Smooth muscle cell (in vitro differentiated cells): ENCODE results near the gene GP9. TPM values are rescaled to one million over a fixed set of nuclear protein-coding genes. Genes with fewer than 3 reads are reported as not detected.

Experiments
- DNase-seq: peaks from one replicate; lab custom pipeline; 2025; ENCODE audit not compliant: unreplicated experiment; lab: John Stamatoyannopoulos, UW
- H2AFZ ChIP-seq: fragments of 200-600 bp; sonication (generic); 2 replicates; pipeline ENCODE4 v1.6.0; 2016; ENCODE audit warnings: antibody characterized with exemption, low read depth, mild to moderate bottlenecking
- H3F3A ChIP-seq: fragments of 200-600 bp; sonication (generic); 2 replicates; pipeline ENCODE4 v1.6.0; 2017; ENCODE audit warnings: antibody characterized with exemption, low read depth
- H3K27ac ChIP-seq: fragments of 200-600 bp; sonication (generic); 2 replicates; pipeline ENCODE4 v1.5.1; 2016; ENCODE audit warnings: low read depth, mild to moderate bottlenecking
- H3K27me3 ChIP-seq: fragments of 200-600 bp; sonication (generic); 2 replicates; pipeline ENCODE4 v1.6.1; 2016; ENCODE audit warnings: low read depth, mild to moderate bottlenecking
- H3K36me3 ChIP-seq: fragments of 200-600 bp; sonication (generic); 2 replicates; pipeline ENCODE4 v1.5.1; 2016; ENCODE audit warnings: low read depth
- H3K4me1 ChIP-seq: fragments of 200-600 bp; sonication (generic); 2 replicates; pipeline ENCODE4 v1.5.1; 2016; ENCODE audit warnings: low read depth
- H3K4me2 ChIP-seq: fragments of 200-600 bp; sonication (generic); 2 replicates; pipeline ENCODE4 v1.6.0; 2016; ENCODE audit warnings: mild to moderate bottlenecking
- H3K4me3 ChIP-seq: fragments of 200-600 bp; sonication (generic); 2 replicates; pipeline ENCODE4 v1.5.1; 2016; ENCODE audit warnings: mild to moderate bottlenecking
- H3K79me2 ChIP-seq: fragments of 200-600 bp; sonication (generic); 2 replicates; pipeline ENCODE4 v1.6.0; 2016; ENCODE audit warnings: low read depth, mild to moderate bottlenecking
- H3K9ac ChIP-seq: fragments of 200-600 bp; sonication (generic); 2 replicates; pipeline ENCODE4 v1.6.0; 2016; ENCODE audit warnings: low read depth
- H3K9me3 ChIP-seq: fragments of 200-600 bp; sonication (generic); replicated peaks from 2 replicates; pipeline ENCODE4 v1.5.1; 2016; ENCODE audit warnings: low read depth
- H4K20me1 ChIP-seq: fragments of 200-600 bp; sonication (generic); 2 replicates; pipeline ENCODE4 v1.6.0; 2016; ENCODE audit warnings: low read depth
- CTCF ChIP-seq: fragments of 200-600 bp; sonication (generic); IDR thresholded peaks from 2 replicates; pipeline ENCODE4 v1.5.1; 2017; ENCODE audit warnings: borderline replicate concordance, mild to moderate bottlenecking, antibody characterized with exemption; ENCODE audit not compliant: insufficient read depth, poor library complexity, severe bottlenecking
- WGBS: methylation state at CpG from one replicate; pipeline ENCODE4 v1.1.7; 2016; ENCODE audit warnings: low lambda C conversion rate; 5-methylcytosine and 5-hydroxymethylcytosine counted together
- polyA plus RNA-seq: library from polyadenylated mRNA; unstranded; fragments of >200 nt; fragmentation: Nextera tagmentation; extraction: Ambion mirVana; gene quantifications from 2 replicates; pipeline ENCODE4 v1.2.1, GENCODE V29; 2016
- total RNA-seq: library from RNA; depleted of rRNA; stranded (reverse); fragments of >200 nt; gene quantifications from 2 replicates; pipeline ENCODE4 v1.2.3, GENCODE V29; 2014

GP9 gene
- total and polyA plus RNA-seq, 2 experiments from 2014 or later: not detected

- Histone ChIP-seq H4K20me1 (no peaks in the 10 kb centered on the region), H3K9ac (no peak overlapping the region), H3F3A (no peaks in the 10 kb centered on the region), H3K4me1 (no peaks in the 10 kb centered on the region), H3K27ac (no peak overlapping the region), H3K36me3 (no peaks in the 10 kb centered on the region), H3K27me3 (no peaks in the 10 kb centered on the region), H3K79me2 (no peaks in the 10 kb centered on the region), H3K4me2 (no peak overlapping the region), H3K4me3 (no peak overlapping the region), H2AFZ (no peak overlapping the region), H3K9me3 (no peaks in the 10 kb centered on the region)
- DNase-seq: no peak
- WGBS: 89% methylated on average over 6 of the region's 6 CpGs
- TF ChIP-seq CTCF: no peak
Measured at GRCh38 chr3:129047553-129047839, 13.1 kb upstream of the GP9 start.

GRCh38 chr3:129050556-129051295 is 9.9 kb upstream of the GP9 start:
- 87% methylated on average over 12 of the region's 12 CpGs for WGBS
- H3K27me3 ChIP-seq: no peaks in the 10 kb centered on the region
- no peak for TF ChIP-seq CTCF
- no peak overlapping the region for H3K27ac ChIP-seq
- H4K20me1 ChIP-seq: no peaks in the 10 kb centered on the region
- H3K4me3 ChIP-seq: no peak overlapping the region
- no peaks in the 10 kb centered on the region for H3K79me2 ChIP-seq
- no peak overlapping the region for H3K4me2 ChIP-seq
- H3F3A ChIP-seq: no peaks in the 10 kb centered on the region
- DNase-seq: no peak
- no peak overlapping the region for H2AFZ ChIP-seq
- no peaks in the 10 kb centered on the region for H3K36me3 ChIP-seq
- no peaks in the 10 kb centered on the region for H3K9me3 ChIP-seq
- H3K4me1 ChIP-seq: no peaks in the 10 kb centered on the region
- no peak overlapping the region for H3K9ac ChIP-seq

- Histone ChIP-seq H3K4me2 (no peak overlapping the region), H2AFZ (no peak overlapping the region), H4K20me1 (no peaks in the 10 kb centered on the region), H3K4me3 (no peak overlapping the region), H3K9ac (no peak overlapping the region), H3F3A (no peaks in the 10 kb centered on the region), H3K9me3 (no peaks in the 10 kb centered on the region), H3K4me1 (no peaks in the 10 kb centered on the region), H3K79me2 (no peaks in the 10 kb centered on the region), H3K27me3 (no peaks in the 10 kb centered on the region), H3K27ac (no peak overlapping the region), H3K36me3 (no peaks in the 10 kb centered on the region)
- 46% methylated on average over 5 of the region's 5 CpGs for WGBS
- DNase-seq: no peak
- no peak for TF ChIP-seq CTCF
Measured at GRCh38 chr3:129051871-129052340, 8.7 kb upstream of the GP9 start.

DNA sequence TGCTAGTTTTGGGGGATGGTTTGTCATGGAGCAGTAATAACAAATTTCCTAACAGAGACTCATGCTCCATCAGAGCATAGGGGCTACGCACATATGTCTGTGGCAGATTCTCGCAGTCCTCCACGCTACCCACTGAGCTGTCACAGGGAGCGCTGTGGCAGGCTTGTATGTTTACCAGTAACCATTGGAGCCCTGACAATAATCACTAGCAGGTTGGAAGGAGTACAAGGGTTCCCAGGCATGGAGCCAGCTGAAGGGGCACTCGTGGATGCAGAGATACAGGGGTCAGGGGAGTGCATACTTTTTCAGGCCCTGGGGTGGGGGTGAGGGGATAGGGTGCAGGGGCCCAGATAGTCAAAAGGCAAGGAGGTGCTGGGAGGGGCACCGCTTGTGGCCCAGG is 7.9 kb upstream of the GP9 start:
- Histone ChIP-seq H4K20me1 (no peaks in the 10 kb centered on the region), H3F3A (no peaks in the 10 kb centered on the region), H3K4me3 (no peak overlapping the region), H3K9me3 (no peaks in the 10 kb centered on the region), H3K27ac (no peak overlapping the region), H3K9ac (no peak overlapping the region), H3K36me3 (no peaks in the 10 kb centered on the region), H3K4me1 (no peaks in the 10 kb centered on the region), H3K79me2 (no peaks in the 10 kb centered on the region), H3K27me3 (no peaks in the 10 kb centered on the region), H3K4me2 (no peak overlapping the region), H2AFZ (no peak overlapping the region)
- WGBS: 100% methylated on average over 6 of the region's 6 CpGs
- no peak for TF ChIP-seq CTCF
- DNase-seq: no peak
